Measurements from ENCODE around the gene PIGN. TPM values are rescaled to one million over a fixed set of nuclear protein-coding genes. Genes with fewer than 3 reads are reported as not detected.
A peak's percentile ranks its signal among the peaks of the same experiment; 100 is the strongest.

Gene PIGN
- polyA plus RNA-seq, 1 donor: 20.5 TPM

GRCh38 chr18:62091487-62092120 is 95.3 kb downstream of the PIGN start:
- no peaks in the 10 kb centered on the region for H3K4me1 ChIP-seq (ENCODE audit: control insufficient read depth, insufficient read depth, low read length)
- 71% methylated on average over 4 of the region's 5 CpGs for WGBS (ENCODE audit: insufficient coverage, low lambda C conversion rate)
- no peaks in the 10 kb centered on the region for H3K27me3 ChIP-seq (ENCODE audit: control insufficient read depth, insufficient read depth, low read length)
- H3K4me3 ChIP-seq (ENCODE audit: low read length): no peak overlapping the region
- H3K27ac ChIP-seq (ENCODE audit: low read length): no peak overlapping the region
- no peaks in the 10 kb centered on the region for H3K9me3 ChIP-seq (ENCODE audit: control insufficient read depth, low read depth, low read length)
- no peak for DNase-seq
- H3K36me3 ChIP-seq (ENCODE audit: control insufficient read depth, insufficient read depth, low read length): peaks cover 13% of the 10 kb centered on the region

- Histone ChIP-seq H3K27me3 (ENCODE audit: control insufficient read depth, insufficient read depth, low read length) (no peaks in the 10 kb centered on the region), H3K4me1 (ENCODE audit: control insufficient read depth, insufficient read depth, low read length) (no peaks in the 10 kb centered on the region), H3K27ac (ENCODE audit: low read length) (no peak overlapping the region), H3K36me3 (ENCODE audit: control insufficient read depth, insufficient read depth, low read length) (peaks cover 13% of the 10 kb centered on the region), H3K9me3 (ENCODE audit: control insufficient read depth, low read depth, low read length) (no peaks in the 10 kb centered on the region), H3K4me3 (ENCODE audit: low read length) (no peak overlapping the region)
- DNase-seq: no peak
These were observed 97.7 kb downstream of the PIGN start for GRCh38 chr18:62089174-62089573.

- Histone ChIP-seq H3K27ac (ENCODE audit: low read length) (no peak overlapping the region), H3K36me3 (ENCODE audit: control insufficient read depth, insufficient read depth, low read length) (peaks cover 13% of the 10 kb centered on the region), H3K4me3 (ENCODE audit: low read length) (no peak overlapping the region), H3K27me3 (ENCODE audit: control insufficient read depth, insufficient read depth, low read length) (no peaks in the 10 kb centered on the region), H3K9me3 (ENCODE audit: control insufficient read depth, low read depth, low read length) (no peaks in the 10 kb centered on the region), H3K4me1 (ENCODE audit: control insufficient read depth, insufficient read depth, low read length) (no peaks in the 10 kb centered on the region)
- WGBS (ENCODE audit: insufficient coverage, low lambda C conversion rate): no CpG with 5 or more reads among the region's 2 CpGs
- no peak for DNase-seq
These were observed 98.7 kb downstream of the PIGN start for GRCh38 chr18:62088156-62088555.

GRCh38 chr18:62085756-62086155 is 101.1 kb downstream of the PIGN start:
- H3K27me3 ChIP-seq (ENCODE audit: control insufficient read depth, insufficient read depth, low read length): no peaks in the 10 kb centered on the region
- no peaks in the 10 kb centered on the region for H3K9me3 ChIP-seq (ENCODE audit: control insufficient read depth, low read depth, low read length)
- no peaks in the 10 kb centered on the region for H3K4me1 ChIP-seq (ENCODE audit: control insufficient read depth, insufficient read depth, low read length)
- peaks cover 13% of the 10 kb centered on the region for H3K36me3 ChIP-seq (ENCODE audit: control insufficient read depth, insufficient read depth, low read length)
- no peak for DNase-seq
- H3K27ac ChIP-seq (ENCODE audit: low read length): no peak overlapping the region
- WGBS (ENCODE audit: insufficient coverage, low lambda C conversion rate): no CpG with 5 or more reads among the region's 5 CpGs
- H3K4me3 ChIP-seq (ENCODE audit: low read length): no peak overlapping the region

GRCh38 chr18:62081761-62082294 is 105.0 kb downstream of the PIGN start:
- Histone ChIP-seq H3K36me3 (ENCODE audit: control insufficient read depth, insufficient read depth, low read length) (peaks cover 2% of the 10 kb centered on the region), H3K27ac (ENCODE audit: low read length) (no peak overlapping the region), H3K4me3 (ENCODE audit: low read length) (no peak overlapping the region), H3K4me1 (ENCODE audit: control insufficient read depth, insufficient read depth, low read length) (no peaks in the 10 kb centered on the region), H3K9me3 (ENCODE audit: control insufficient read depth, low read depth, low read length) (no peaks in the 10 kb centered on the region), H3K27me3 (ENCODE audit: control insufficient read depth, insufficient read depth, low read length) (no peaks in the 10 kb centered on the region)
- WGBS (ENCODE audit: insufficient coverage, low lambda C conversion rate): 100% methylated on average over 1 of the region's 1 CpG
- DNase-seq: no peak

GRCh38 chr18:62081248-62081647 is 105.6 kb downstream of the PIGN start:
- Histone ChIP-seq H3K27ac (ENCODE audit: low read length) (no peak overlapping the region), H3K4me1 (ENCODE audit: control insufficient read depth, insufficient read depth, low read length) (no peaks in the 10 kb centered on the region), H3K27me3 (ENCODE audit: control insufficient read depth, insufficient read depth, low read length) (no peaks in the 10 kb centered on the region), H3K9me3 (ENCODE audit: control insufficient read depth, low read depth, low read length) (no peaks in the 10 kb centered on the region), H3K4me3 (ENCODE audit: low read length) (no peak overlapping the region), H3K36me3 (ENCODE audit: control insufficient read depth, insufficient read depth, low read length) (no peaks in the 10 kb centered on the region)
- no CpG with 5 or more reads among the region's 1 CpG for WGBS (ENCODE audit: insufficient coverage, low lambda C conversion rate)
- DNase-seq: no peak

- no peaks in the 10 kb centered on the region for H3K36me3 ChIP-seq (ENCODE audit: control insufficient read depth, insufficient read depth, low read length)
- no peaks in the 10 kb centered on the region for H3K4me1 ChIP-seq (ENCODE audit: control insufficient read depth, insufficient read depth, low read length)
- no peak overlapping the region for H3K4me3 ChIP-seq (ENCODE audit: low read length)
- WGBS (ENCODE audit: insufficient coverage, low lambda C conversion rate): 40% methylated on average over 1 of the region's 5 CpGs
- H3K27ac ChIP-seq (ENCODE audit: low read length): no peak overlapping the region
- H3K27me3 ChIP-seq (ENCODE audit: control insufficient read depth, insufficient read depth, low read length): no peaks in the 10 kb centered on the region
- no peak for DNase-seq
- no peaks in the 10 kb centered on the region for H3K9me3 ChIP-seq (ENCODE audit: control insufficient read depth, low read depth, low read length)
These were observed 106.5 kb downstream of the PIGN start for GRCh38 chr18:62080172-62080900.

GRCh38 chr18:62073461-62074281 is 113.2 kb downstream of the PIGN start:
- no peak overlapping the region for H3K4me3 ChIP-seq (ENCODE audit: low read length)
- H3K27ac ChIP-seq (ENCODE audit: low read length): no peak overlapping the region
- H3K4me1 ChIP-seq (ENCODE audit: control insufficient read depth, insufficient read depth, low read length): peaks cover 5% of the 10 kb centered on the region
- no CpG with 5 or more reads among the region's 2 CpGs for WGBS (ENCODE audit: insufficient coverage, low lambda C conversion rate)
- peak in 1 of 2 donors; percentile 35 for DNase-seq
- no peaks in the 10 kb centered on the region for H3K27me3 ChIP-seq (ENCODE audit: control insufficient read depth, insufficient read depth, low read length)
- no peaks in the 10 kb centered on the region for H3K36me3 ChIP-seq (ENCODE audit: control insufficient read depth, insufficient read depth, low read length)
- H3K9me3 ChIP-seq (ENCODE audit: control insufficient read depth, low read depth, low read length): no peaks in the 10 kb centered on the region

- Histone ChIP-seq H3K9me3 (ENCODE audit: control insufficient read depth, low read depth, low read length) (no peaks in the 10 kb centered on the region), H3K4me3 (ENCODE audit: low read length) (no peak overlapping the region), H3K27me3 (ENCODE audit: control insufficient read depth, insufficient read depth, low read length) (no peaks in the 10 kb centered on the region), H3K27ac (ENCODE audit: low read length) (no peak overlapping the region), H3K4me1 (ENCODE audit: control insufficient read depth, insufficient read depth, low read length) (peaks cover 5% of the 10 kb centered on the region), H3K36me3 (ENCODE audit: control insufficient read depth, insufficient read depth, low read length) (no peaks in the 10 kb centered on the region)
- DNase-seq: peak in 1 of 2 donors; percentile 34
These were observed 114.5 kb downstream of the PIGN start for GRCh38 chr18:62072370-62072769.

GRCh38 chr18:62071071-62071470 is 115.8 kb downstream of the PIGN start:
- no CpG with 5 or more reads among the region's 4 CpGs for WGBS (ENCODE audit: insufficient coverage, low lambda C conversion rate)

More at GRCh38 chr18:62071071-62071470, 115.8 kb downstream of the PIGN start:
- Histone ChIP-seq H3K27ac (ENCODE audit: low read length) (no peak overlapping the region), H3K9me3 (ENCODE audit: control insufficient read depth, low read depth, low read length) (no peaks in the 10 kb centered on the region), H3K27me3 (ENCODE audit: control insufficient read depth, insufficient read depth, low read length) (no peaks in the 10 kb centered on the region), H3K4me1 (ENCODE audit: control insufficient read depth, insufficient read depth, low read length) (peaks cover 5% of the 10 kb centered on the region), H3K36me3 (ENCODE audit: control insufficient read depth, insufficient read depth, low read length) (no peaks in the 10 kb centered on the region), H3K4me3 (ENCODE audit: low read length) (no peak overlapping the region)
- no peak for DNase-seq
